HG03039 (cell line): ENCODE results near the gene RPL37.
A peak's percentile ranks its signal among the peaks of the same experiment; 100 is the strongest.
"Not testable (repeated sequence)": the region's sequence is repeated elsewhere in the genome, so short reads cannot be mapped to it uniquely, and the experiment has no call there.

Source experiments
- ATAC-seq: cut with Tn5 transposase; IDR thresholded peaks from one replicate; pipeline ENCODE4 v1.9.1; 2021; ENCODE audit warnings: mild to moderate bottlenecking, moderate library complexity; ENCODE audit not compliant: unreplicated experiment

RPL37 gene

GRCh38 chr5:40798012-40798800 lies 36.8 kb downstream of the RPL37 start, which contains the start of gene PRKAA1:
PRKAA1 (minus strand) TSS chr5:40798374; CDS start chr5:40798189, 185 bp downstream.
- ATAC-seq = peak; percentile 97

- ATAC-seq = peak; percentile 33
These were observed 37.6 kb downstream of the RPL37 start for GRCh38 chr5:40797273-40798011.

GRCh38 chr5:40796487-40796889 lies 38.5 kb downstream of the RPL37 start:
- no peak for ATAC-seq

DNA sequence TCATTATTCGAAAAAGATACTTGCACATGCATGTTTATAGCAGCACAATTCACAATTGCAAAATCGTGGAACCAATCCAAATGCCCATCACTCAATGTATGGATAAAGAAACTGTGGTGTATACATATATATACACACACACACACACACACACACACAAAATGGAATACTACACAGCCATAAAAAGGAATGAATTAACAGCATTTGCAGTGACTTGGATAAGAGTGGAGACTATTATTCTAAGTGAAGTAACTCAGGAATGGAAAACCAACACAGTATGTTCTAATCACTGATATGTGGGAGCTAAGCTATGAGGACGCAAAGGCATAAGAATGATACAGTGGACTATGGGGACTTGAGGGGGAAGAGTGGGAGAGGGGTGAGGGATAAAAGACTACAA lies 40.1 kb downstream of the RPL37 start:
- not testable (repeated sequence) for ATAC-seq

DNA sequence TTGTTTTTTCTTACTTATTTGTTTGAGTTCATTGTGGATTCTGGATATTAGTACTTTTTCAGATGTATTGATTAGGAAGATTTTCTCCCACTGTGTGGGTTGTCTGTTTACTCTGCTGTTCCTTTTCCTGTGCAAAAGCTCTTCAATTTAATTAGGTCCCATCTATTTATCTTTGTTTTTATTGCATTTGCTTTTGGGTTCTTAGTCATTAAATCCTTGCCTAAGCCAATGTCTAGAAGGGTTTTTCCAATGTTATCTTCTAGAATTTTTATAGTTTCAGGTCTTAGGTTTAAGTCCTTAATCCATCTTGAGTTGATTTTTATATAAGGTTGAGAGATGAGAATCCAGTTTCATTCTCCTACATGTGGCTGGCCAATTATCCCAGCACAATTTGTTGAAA lies 40.7 kb downstream of the RPL37 start:
- not testable (repeated sequence) for ATAC-seq

GRCh38 chr5:40792691-40793090 lies 42.3 kb downstream of the RPL37 start:
- ATAC-seq = not testable (repeated sequence)

GRCh38 chr5:40791715-40792139 lies 43.3 kb downstream of the RPL37 start:
- no peak for ATAC-seq

- no peak for ATAC-seq
These were observed 44.0 kb downstream of the RPL37 start for GRCh38 chr5:40790947-40791593.

GRCh38 chr5:40788941-40789340 lies 46.1 kb downstream of the RPL37 start:
- not testable (repeated sequence) for ATAC-seq

DNA sequence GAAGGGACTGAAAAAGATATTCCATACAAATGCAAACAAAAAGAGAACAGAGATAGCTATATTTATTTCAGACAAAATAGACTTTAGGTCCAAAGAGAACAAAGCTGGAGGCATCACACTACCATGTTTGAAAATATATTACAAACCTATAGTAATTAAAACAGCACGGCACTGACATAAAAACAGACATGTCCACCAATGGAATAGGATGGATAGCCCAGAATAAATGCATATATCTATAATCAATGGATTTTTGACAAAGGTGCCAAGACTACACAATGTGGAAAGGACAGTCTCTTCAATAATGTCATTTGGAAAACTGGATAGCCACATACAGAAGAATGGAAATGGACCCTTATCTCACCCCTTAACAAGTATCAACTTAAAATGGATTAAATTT lies 47.0 kb downstream of the RPL37 start:
- ATAC-seq = no peak

DNA sequence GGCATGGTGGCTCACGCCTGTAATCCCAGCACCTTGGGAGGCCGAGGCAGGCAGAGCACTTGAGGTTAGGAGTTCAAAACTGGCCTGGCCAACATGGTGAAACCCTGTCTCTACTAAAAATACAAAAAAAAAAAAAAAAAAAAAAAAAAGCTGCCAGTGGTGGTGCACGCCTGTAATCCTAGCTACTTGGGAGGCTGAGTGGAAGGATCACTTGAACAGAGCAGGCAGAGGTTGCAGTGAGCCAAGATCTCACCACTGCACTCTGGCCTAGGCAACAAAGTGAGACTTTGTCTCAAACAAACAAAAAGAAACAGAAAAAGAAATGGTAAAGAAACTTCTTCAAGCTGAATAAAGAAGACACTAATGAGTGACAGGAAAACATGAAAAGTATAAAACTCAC lies 48.4 kb downstream of the RPL37 start:
- not testable (repeated sequence) for ATAC-seq

GRCh38 chr5:40784916-40785315 lies 50.1 kb downstream of the RPL37 start:
- no peak for ATAC-seq

DNA sequence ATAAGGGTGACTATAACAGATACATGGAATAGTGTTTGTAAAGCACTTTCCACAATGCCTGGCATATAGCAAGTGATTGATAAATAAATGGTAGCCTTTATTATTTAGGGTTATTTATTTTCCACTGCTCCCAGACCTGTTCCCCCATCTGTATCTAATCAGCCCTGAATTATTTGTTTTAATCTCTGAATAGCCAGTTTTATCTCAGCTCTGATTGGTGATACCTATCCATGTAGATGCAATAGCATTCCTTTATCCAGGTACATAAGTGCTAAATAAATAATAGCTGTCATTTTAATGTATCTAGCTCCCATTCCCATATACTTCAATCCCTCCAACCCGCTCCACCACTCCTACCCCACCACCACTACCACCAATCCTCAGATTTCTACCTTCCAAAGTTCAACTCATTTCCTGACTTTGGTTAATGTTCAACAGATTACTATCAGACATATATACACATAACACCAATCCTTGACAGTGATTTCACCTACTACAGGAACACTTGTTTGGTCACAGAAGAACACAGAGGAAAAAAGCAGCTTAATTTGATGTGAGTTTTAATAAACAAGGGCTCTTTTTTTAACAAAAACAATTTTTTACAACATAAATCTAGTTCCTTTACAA lies 50.9 kb downstream of the RPL37 start:
- no peak for ATAC-seq

DNA sequence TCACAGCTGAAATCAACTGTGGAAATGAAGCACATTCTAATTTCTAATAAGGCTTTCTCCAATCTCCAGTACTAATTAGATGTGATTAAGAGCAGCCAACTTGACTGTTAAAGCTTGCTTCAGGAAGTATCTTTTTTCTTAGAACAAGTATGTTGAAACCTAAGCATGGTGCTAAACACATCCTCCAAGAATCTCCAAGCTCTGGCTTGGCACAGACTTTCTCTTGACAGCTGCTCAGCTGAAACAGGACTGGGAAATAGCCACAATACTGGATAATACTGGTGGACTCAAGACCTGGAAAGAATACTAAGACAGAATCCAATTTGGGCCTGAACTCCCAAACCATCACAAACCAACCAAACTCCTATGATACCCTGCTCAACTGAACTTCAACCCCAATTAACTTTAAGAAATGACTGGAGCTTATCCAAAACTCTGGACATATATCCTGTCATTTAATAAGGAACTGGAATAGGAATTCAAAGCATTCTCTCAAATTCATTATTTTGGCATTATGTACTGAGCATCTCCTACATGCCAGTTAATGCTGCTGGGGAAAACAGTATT lies 53.1 kb downstream of the RPL37 start:
- no peak for ATAC-seq

DNA sequence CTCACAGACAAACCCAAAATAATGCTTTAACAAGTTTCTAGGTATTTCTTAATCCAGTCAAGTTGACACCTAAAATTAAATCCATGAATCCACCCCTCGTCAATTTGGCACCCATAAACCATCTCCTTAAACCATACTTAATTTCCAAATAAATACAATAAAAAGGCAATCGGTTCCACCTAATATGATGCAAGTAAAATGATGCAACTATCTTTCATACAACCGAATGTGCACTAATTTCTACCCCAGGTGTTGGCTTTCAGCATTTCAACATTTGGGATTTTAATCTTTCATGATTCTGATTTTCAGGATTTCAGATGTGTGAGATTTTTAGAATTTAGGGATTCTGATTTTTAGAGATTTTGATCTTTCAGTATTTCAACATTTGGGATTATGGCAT lies 54.2 kb downstream of the RPL37 start:
- no peak for ATAC-seq

DNA sequence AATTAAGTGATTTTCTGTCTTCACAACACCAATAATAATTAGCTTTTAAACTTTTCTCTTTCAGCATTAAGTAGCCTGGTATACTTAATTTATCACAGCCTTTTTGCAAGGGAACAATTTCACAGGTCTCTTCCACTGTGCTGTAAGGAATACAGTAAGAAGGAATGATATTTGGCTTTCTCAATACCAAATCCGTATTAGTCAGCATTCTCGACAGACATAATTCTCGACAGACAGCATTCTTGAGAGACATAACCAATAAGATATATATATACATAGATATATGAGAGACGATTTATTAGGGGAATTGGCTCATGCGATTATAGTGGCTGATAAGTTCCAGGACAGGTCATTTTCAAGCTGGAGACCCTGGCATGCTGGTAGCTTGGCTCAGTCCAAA lies 54.8 kb downstream of the RPL37 start:
- ATAC-seq = no peak

DNA sequence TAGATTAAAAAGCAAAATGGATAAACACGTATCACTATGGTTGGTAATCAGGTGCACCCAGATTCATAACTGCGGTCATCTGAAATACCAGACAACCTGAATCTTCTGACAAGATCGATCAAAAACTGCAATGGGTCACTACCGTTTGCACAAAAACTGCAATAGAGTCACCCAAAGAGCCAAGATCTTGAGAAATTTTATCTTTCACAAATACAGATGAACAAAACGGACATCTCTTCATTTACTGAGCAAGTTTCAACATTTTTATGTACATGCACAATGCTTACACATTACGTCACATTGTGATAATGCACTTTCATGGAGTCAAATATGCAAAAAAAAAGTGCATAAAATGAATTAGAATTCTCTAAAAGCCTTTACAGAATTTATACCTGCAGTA lies 55.5 kb downstream of the RPL37 start:
- no peak for ATAC-seq

DNA sequence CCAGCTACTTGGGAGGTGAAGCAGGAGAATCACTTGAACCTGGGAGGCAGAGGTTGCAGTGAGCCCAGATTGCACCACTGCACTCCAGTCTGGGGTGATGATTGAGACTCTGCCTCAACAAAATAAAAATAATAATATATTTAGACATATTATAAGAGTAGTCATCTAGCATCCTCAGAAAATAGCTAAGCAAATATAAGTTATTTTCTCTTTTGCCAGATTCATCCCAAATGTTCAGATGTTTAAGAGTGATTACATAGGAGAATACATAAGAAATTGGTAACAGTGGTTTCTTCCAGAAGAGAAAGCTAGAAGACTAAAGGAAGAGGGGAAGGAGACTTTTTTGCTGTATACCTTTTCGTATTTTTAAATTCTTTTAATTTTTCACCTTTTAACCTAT lies 56.9 kb downstream of the RPL37 start:
- ATAC-seq = no peak

DNA sequence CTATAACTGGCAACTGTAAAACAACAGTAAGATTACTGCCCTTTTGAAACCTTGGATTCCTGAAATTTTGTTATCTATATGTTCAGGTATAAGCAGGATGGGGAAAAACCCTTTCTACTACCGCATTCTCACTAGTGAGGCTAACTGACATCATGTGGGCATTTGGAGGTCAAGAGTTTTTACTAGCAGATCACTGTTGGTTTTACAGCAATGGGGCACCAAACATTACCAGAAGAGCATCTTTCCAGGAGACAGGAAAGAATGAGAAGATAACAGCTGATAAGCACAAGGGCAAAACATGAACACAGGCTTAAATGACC lies 58.4 kb downstream of the RPL37 start:
- no peak for ATAC-seq

DNA sequence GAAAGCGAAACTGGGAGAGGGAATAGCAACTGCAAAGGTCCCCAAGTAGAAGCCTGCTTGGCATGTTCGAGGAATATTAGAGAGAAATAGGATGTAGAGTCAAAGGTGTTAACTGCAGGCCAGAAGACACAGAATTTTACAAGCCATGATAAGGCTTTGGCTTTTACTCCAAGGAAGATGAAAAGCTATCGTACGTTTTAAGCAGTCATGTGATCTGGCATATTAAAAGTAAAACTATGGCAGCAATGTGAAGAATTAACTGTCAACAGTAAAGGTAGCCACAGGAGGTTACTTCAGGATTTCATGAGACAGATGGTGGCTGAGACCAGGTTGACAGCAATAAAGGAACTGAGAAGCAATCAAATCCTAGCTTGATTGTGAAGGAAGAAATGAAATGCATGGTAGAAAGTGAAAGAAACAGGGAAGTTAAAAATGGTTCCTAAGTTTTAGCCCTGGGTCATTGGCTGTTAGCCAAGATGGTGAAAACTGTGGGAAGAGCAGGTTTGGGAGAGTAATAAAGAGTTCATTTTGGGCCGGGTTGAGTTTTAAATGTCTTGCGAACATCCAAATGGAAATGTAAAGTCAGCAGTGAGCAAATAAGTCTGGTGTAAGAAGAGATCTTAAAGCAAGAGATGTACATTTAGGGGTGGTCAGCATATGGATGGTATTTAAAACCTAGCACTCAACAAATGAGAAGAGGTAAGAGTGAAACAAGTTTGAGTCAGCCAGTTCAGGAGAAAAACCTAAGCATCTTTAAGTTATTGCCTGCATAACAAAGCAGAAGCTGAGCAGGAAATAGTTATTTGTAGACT lies 59.0 kb downstream of the RPL37 start:
- no peak for ATAC-seq
